ENCODE results near the gene RFX3.

RFX3 gene

DNA sequence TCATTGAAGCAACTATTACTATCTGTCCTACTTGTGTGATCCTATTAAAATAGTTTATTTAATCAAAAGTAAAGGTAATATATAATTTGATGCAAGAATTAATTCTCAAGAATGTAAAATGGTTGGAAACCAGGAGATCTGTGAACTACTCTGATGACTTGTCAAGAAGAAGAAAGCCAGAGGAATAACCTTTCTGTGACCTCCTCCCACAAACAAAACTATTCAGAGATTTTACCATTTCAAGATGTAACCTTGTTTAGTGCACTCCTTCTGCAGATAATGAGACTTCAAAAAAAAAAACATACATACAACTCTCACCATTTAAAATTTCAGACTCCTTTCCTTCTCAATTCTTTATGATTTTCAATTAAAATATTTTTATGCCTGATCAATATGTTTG, 79.5 kb downstream of the RFX3 start:
- Histone ChIP-seq H3K4me3 (no peak overlapping the region), H3K27ac (no peak overlapping the region)

GRCh38 chr9:3444016-3444415, 81.8 kb downstream of the RFX3 start:
- Histone ChIP-seq H3K4me3 (no peak overlapping the region), H3K27ac (no peak overlapping the region)

GRCh38 chr9:3441197-3441816, 84.5 kb downstream of the RFX3 start:
- Histone ChIP-seq H3K27ac (no peak overlapping the region), H3K4me3 (no peak overlapping the region)

- no peak overlapping the region for H3K4me3 ChIP-seq
- no peak overlapping the region for H3K27ac ChIP-seq
Observed at GRCh38 chr9:3436629-3437420, 89.0 kb downstream of the RFX3 start.

DNA sequence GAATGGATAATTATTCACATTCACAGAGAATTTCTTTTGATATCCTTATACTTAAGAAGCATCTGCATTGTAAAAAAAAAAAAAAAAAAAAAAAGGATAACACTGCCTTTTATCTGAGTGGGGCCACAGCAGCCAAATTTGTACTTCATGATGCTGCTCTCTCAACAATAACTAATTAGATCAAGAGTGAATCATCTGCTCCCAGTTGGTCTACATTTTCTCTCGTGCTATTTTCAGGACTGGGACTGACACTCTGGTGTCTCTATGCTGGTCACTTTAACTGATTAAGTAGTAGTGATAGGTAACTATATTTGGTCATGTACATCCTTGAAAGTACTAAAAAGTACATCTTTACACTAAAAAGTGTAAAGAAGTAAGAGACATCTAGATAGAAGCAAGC, 90.1 kb downstream of the RFX3 start:
- no peak overlapping the region for H3K4me3 ChIP-seq
- H3K27ac ChIP-seq, result no peak overlapping the region

- Histone ChIP-seq H3K4me3 (no peak overlapping the region), H3K27ac (no peak overlapping the region)
Observed at GRCh38 chr9:3434594-3434993, 91.2 kb downstream of the RFX3 start.

- no peak overlapping the region for H3K4me3 ChIP-seq
- H3K27ac ChIP-seq, result no peak overlapping the region
Observed at GRCh38 chr9:3433754-3434153, 92.0 kb downstream of the RFX3 start.

DNA sequence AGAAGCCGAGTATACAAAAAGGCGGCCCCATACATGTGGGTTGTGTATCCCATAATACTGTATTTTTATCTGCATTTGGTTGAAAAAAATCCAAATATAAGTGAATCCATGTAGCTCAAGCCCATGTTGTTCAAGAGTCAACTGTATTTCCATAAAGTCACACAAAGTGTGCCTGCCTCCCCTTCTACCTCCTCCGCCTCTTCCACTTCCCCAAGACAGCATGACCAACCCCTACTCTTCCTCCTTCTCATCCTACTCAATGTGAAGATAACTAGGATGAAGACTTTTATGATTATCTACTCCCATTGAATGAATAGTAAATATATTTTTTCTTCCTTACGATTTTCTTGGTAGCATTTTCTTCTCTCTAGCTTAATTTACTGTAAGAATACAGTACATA, 92.7 kb downstream of the RFX3 start:
- H3K4me3 ChIP-seq, result no peak overlapping the region
- H3K27ac ChIP-seq, result no peak overlapping the region

GRCh38 chr9:3431890-3432289, 93.9 kb downstream of the RFX3 start:
- no peak overlapping the region for H3K4me3 ChIP-seq
- no peak overlapping the region for H3K27ac ChIP-seq

DNA sequence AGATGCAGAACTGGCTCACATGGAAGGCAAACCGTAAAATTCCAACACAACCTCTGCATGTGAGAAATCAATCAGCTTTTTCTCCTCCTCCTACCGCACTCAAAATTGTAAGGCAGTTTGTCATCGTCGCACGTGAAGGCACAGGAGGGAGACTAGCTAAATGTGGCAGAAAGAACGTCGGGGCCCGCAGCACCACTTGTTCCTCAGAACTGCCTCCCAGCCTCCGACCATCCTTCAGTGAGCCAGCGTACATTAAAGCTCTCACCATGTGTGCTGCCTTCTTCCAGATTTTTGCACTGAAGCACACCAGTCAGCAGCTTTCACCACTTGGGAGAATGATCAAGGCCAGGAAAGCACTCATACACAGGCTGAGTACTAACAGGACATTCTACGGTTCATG, 105.9 kb downstream of the RFX3 start:
- Histone ChIP-seq H3K4me3 (no peak overlapping the region), H3K27ac (no peak overlapping the region)

DNA sequence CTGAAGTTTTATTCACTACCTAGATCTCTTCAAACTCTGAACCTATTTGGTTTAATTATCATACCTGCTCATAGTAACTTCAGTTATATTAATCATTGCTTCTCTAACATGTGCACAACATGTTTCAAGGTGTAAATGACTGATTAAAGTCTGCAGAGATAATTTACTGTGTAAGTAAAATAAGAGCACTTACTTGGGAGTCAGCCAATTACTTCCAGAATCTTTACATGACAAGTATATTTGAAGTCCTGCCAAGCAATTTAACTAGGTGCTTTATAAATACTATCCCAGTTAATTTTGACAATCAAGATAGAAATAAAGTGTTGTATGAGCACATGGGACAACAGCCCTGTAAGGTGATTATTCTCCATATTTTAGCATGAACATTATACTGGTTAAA, 109.9 kb downstream of the RFX3 start:
- Histone ChIP-seq H3K27ac (no peak overlapping the region), H3K4me3 (no peak overlapping the region)

DNA sequence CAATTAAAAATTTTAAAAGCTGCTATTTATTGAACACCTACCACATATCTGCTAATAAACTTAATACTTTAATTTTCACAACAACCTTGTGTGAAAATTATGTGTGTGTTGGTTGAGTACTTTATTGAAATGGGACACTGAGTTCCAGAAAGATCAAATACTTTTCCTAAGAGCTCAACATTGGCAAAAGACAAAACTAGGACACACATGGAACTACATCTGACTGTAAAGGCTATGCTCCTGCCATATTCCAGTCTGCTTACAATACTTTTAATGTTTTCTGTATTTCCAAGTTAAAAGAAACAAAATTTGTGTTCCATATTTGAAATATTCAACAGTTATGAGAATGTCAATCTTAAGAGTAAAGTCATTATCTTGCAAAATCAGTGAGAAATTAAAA, 111.8 kb downstream of the RFX3 start:
- H3K27ac ChIP-seq, result no peak overlapping the region
- no peak overlapping the region for H3K4me3 ChIP-seq

DNA sequence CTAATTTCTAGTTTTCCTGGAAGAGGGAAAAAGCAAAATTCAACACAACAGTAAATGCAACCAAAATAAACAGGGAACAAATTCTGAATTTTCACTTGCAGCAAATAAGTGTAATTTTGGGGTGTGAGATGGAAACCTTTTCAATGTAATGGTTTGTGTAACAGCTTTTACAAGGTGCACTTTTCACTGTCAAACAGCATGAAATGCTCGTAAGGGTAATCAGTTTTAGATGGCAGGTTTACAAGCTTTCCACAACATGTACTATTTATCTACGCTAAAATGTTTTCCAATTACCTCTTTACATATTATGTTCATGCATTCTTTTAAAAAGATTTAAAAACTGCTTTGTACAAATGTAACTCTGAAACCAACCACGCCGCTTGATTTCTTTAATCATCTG, 115.3 kb downstream of the RFX3 start:
- Histone ChIP-seq H3K4me3 (no peak overlapping the region), H3K27ac (no peak overlapping the region)

DNA sequence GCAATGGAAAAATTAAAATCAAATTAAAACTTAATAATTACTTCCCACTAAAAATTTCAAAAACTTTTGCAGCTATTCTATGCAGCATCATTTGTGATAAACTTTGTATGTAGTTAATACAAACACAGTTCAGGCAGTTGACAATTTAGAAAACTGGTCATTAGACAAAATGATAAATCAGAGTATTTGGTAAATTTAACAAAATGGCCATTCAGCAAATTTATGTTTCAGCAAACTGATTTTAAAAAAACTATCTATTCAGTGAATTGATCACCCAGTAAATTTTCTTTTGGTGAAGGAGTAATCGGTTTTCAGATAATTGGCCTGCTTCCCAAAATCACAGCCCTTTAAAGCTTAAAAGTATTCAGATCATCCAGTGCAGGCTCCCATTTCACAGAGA, 116.3 kb downstream of the RFX3 start:
- H3K4me3 ChIP-seq, result no peak overlapping the region
- no peak overlapping the region for H3K27ac ChIP-seq

GRCh38 chr9:3403315-3403714, 122.5 kb downstream of the RFX3 start:
- Histone ChIP-seq H3K4me3 (no peak overlapping the region), H3K27ac (no peak overlapping the region)

GRCh38 chr9:3401221-3401954, 124.4 kb downstream of the RFX3 start:
- H3K27ac ChIP-seq, result no peak overlapping the region

GRCh38 chr9:3398232-3398648, 127.6 kb downstream of the RFX3 start:
- H3K4me3 ChIP-seq, result no peak overlapping the region
- H3K27ac ChIP-seq, result peak overlapping the region in 6 of 21 experiments; percentile 17 to 59 (median 49)

More at GRCh38 chr9:3401221-3401954, 124.4 kb downstream of the RFX3 start:
- H3K4me3 ChIP-seq, result no peak overlapping the region

DNA sequence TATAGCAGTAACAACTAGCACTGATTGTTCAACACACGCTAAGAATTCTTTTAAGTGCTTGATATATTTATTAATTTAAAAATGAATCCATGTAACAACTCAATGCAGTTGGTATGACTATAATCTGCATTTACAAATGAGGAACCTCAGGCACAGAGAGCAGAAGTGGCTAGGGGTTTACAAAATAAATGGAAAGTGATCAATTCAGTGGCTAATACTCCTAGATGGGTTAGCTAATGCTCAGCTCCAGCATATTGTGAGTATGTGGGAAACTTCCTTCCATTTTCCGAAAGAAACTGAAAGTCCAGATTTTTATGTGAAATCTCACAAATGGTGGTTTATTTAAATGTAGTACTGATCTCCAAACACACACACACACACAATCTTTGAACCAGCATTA, 128.0 kb downstream of the RFX3 start:
- Histone ChIP-seq H3K27ac (peak overlapping the region in 6 of 21 experiments; percentile 10 to 59 (median 49)), H3K4me3 (no peak overlapping the region)

- H3K27ac ChIP-seq, result no peak overlapping the region
- no peak overlapping the region for H3K4me3 ChIP-seq
Observed at GRCh38 chr9:3391414-3391813, 134.4 kb downstream of the RFX3 start.

DNA sequence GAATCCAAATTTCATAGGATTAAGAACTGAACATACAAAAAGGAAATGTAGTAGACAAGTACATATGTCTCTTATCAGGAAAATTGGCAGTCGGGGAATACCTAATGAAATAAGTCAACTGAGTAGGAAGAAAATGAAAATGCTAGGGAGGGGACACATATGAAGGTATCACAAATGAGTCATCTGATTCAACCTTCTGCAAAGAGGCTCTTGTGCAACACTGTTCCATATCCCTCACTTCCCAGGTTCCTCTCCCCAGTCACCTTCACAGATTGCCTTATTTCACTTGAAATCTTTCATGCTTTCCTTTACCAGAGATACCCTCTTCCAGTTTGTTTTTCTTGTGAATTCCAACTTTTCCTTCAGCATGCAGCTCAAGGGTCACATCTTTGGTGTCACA, 139.0 kb downstream of the RFX3 start:
- H3K27ac ChIP-seq, result no peak overlapping the region

GRCh38 chr9:3385871-3386270, 139.9 kb downstream of the RFX3 start:
- Histone ChIP-seq H3K4me3 (no peak overlapping the region), H3K27ac (no peak overlapping the region)

More for the DNA sequence above, 139.0 kb downstream of the RFX3 start:
- H3K4me3 ChIP-seq, result no peak overlapping the region

All from skin epidermis (tissue), 12 donors.